Lower leg skin (tissue), 3 donors: Measurements from ENCODE around the gene FAM174C.

Source experiments
- POLR2A ChIP-seq, 2 donors: fragments of 450-650 bp; IDR thresholded peaks; one replicate each; pipeline ENCODE4 v1.6.1; 2016 to 2017; ENCODE audit warnings: antibody characterized with exemption in 2 of 2, mild to moderate bottlenecking in 1 of 2, moderate library complexity in 1 of 2
- TF ChIP-seq, protein P1 (sequence below), 3 donors: fragments of 450-650 bp; IDR thresholded peaks; one replicate each; pipeline ENCODE4 v1.5.1; 2016; ENCODE audit warnings: antibody characterized with exemption in 3 of 3, mild to moderate bottlenecking in 3 of 3, moderate library complexity in 2 of 3

DNA sequence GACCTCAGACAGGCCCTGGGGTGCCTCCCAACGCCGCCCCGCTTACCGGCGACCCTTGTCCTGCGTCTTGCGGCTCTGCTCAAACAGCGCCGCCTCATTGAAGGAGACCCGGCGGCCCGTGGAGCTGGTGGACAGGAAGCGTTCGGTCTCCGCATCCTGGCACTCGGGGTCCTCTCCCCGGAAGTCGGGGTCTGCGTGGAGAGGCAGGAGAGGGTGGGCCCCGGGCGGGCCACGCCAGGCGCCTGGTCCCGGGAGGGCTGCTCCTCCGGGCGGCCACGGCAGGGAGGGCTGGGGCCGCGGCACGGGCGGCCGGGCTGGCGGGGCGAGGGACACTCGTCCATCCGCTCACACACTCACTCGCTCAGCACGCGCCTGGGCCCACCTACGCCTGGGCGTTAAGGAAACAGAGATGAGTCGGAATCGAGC is 40.4 kb upstream of the FAM174C start:
- no peak for TF ChIP-seq POLR2A (IDR thresholded peaks at IDR 0.05)
- TF ChIP-seq, protein P1, sequence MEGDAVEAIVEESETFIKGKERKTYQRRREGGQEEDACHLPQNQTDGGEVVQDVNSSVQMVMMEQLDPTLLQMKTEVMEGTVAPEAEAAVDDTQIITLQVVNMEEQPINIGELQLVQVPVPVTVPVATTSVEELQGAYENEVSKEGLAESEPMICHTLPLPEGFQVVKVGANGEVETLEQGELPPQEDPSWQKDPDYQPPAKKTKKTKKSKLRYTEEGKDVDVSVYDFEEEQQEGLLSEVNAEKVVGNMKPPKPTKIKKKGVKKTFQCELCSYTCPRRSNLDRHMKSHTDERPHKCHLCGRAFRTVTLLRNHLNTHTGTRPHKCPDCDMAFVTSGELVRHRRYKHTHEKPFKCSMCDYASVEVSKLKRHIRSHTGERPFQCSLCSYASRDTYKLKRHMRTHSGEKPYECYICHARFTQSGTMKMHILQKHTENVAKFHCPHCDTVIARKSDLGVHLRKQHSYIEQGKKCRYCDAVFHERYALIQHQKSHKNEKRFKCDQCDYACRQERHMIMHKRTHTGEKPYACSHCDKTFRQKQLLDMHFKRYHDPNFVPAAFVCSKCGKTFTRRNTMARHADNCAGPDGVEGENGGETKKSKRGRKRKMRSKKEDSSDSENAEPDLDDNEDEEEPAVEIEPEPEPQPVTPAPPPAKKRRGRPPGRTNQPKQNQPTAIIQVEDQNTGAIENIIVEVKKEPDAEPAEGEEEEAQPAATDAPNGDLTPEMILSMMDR (IDR thresholded peaks at IDR 0.05), result no peak
